ENCODE measurements around the gene KSR1. TPM values are rescaled to one million over a fixed set of nuclear protein-coding genes. Genes with fewer than 3 reads are reported as not detected.
A peak's percentile ranks its signal among the peaks of the same experiment; 100 is the strongest.
"Not testable (repeated sequence)": the region's sequence is repeated elsewhere in the genome, so short reads cannot be mapped to it uniquely, and the experiment has no call there.

The KSR1 gene
- total and polyA plus RNA-seq, 8 donors: 2.7 to 32.1 (median 13.6) TPM

- Histone ChIP-seq H3K4me3 (no peak overlapping the region), H3K9me3 (no peaks in the 10 kb centered on the region), H3K4me1 (peaks cover 0 to 4% (median 0%) of the 10 kb centered on the region in 4 donors), H3K27ac (no peak overlapping the region), H3K36me3 (no peaks in the 10 kb centered on the region), H3K27me3 (no peaks in the 10 kb centered on the region)
- DNase-seq: no peak
- no peak for TF ChIP-seq CTCF (IDR thresholded peaks at IDR 0.05)
- TF ChIP-seq POLR2AphosphoS5 (IDR thresholded peaks at IDR 0.05): no peak
- no peak for TF ChIP-seq POLR2A (IDR thresholded peaks at IDR 0.05)
- TF ChIP-seq EP300 (IDR thresholded peaks at IDR 0.05): no peak
- WGBS, 5 donors: 81 to 96% (median 89%) methylated on average over 6 of the region's 6 CpGs
- intact Hi-C loops (cut with DNase I; ENCODE audit: low total_unique reads): no loop called here
Observed at GRCh38 chr17:27443491-27443890, 12.8 kb upstream of the KSR1 start.

GRCh38 chr17:27445971-27446370, 10.3 kb upstream of the KSR1 start:
- intact Hi-C loops (cut with DNase I; ENCODE audit: low total_unique reads): no loop called here
- no peak overlapping the region for H3K4me3 ChIP-seq

GRCh38 chr17:27446569-27447301, 9.5 kb upstream of the KSR1 start:
- peak in 1 of 2 donors; percentile 43 for DNase-seq
- intact Hi-C loops (cut with DNase I; ENCODE audit: low total_unique reads): no loop called here
- WGBS, 5 donors: 77 to 82% (median 78%) methylated on average over 6 of the region's 6 CpGs
- no peak for TF ChIP-seq POLR2A (IDR thresholded peaks at IDR 0.05)
- no peak for TF ChIP-seq EP300 (IDR thresholded peaks at IDR 0.05)
- TF ChIP-seq POLR2AphosphoS5 (IDR thresholded peaks at IDR 0.05): no peak
- TF ChIP-seq CTCF (IDR thresholded peaks at IDR 0.05): no peak
- Histone ChIP-seq H3K9me3 (no peaks in the 10 kb centered on the region), H3K27me3 (no peaks in the 10 kb centered on the region), H3K27ac (no peak overlapping the region), H3K4me1 (peaks cover 0 to 4% (median 0%) of the 10 kb centered on the region in 4 donors), H3K36me3 (no peaks in the 10 kb centered on the region), H3K4me3 (no peak overlapping the region)

More at GRCh38 chr17:27445971-27446370, 10.3 kb upstream of the KSR1 start:
- Histone ChIP-seq H3K27ac (no peak overlapping the region), H3K4me1 (peaks cover 0 to 4% (median 0%) of the 10 kb centered on the region in 4 donors), H3K36me3 (no peaks in the 10 kb centered on the region), H3K9me3 (no peaks in the 10 kb centered on the region), H3K27me3 (no peaks in the 10 kb centered on the region)
- TF ChIP-seq EP300 (IDR thresholded peaks at IDR 0.05) (no peak), CTCF (IDR thresholded peaks at IDR 0.05) (no peak), POLR2AphosphoS5 (IDR thresholded peaks at IDR 0.05) (no peak), POLR2A (IDR thresholded peaks at IDR 0.05) (no peak)
- 86 to 89% (median 87%) methylated on average over 8 of the region's 8 CpGs for WGBS, 5 donors
- no peak for DNase-seq

GRCh38 chr17:27448534-27448933, 7.7 kb upstream of the KSR1 start:
- H3K36me3 ChIP-seq: not testable (repeated sequence)

GRCh38 chr17:27449541-27449940, 6.7 kb upstream of the KSR1 start:
- 76 to 91% (median 80%) methylated on average over 6 of the region's 6 CpGs for WGBS, 5 donors
- no peak for TF ChIP-seq EP300 (IDR thresholded peaks at IDR 0.05)
- TF ChIP-seq POLR2AphosphoS5 (IDR thresholded peaks at IDR 0.05): no peak
- no peak for TF ChIP-seq POLR2A (IDR thresholded peaks at IDR 0.05)
- TF ChIP-seq CTCF (IDR thresholded peaks at IDR 0.05): no peak
- no peak for DNase-seq
- H3K36me3 ChIP-seq: no peaks in the 10 kb centered on the region
- H3K9me3 ChIP-seq: no peaks in the 10 kb centered on the region
- H3K4me1 ChIP-seq: peaks cover 0 to 4% (median 0%) of the 10 kb centered on the region in 4 donors
- no peaks in the 10 kb centered on the region for H3K27me3 ChIP-seq
- H3K4me3 ChIP-seq: no peak overlapping the region
- intact Hi-C loops (cut with DNase I; ENCODE audit: low total_unique reads): no loop called here
- H3K27ac ChIP-seq: no peak overlapping the region

More at GRCh38 chr17:27448534-27448933, 7.7 kb upstream of the KSR1 start:
- H3K27ac ChIP-seq; H3K9me3 ChIP-seq; H3K4me1 ChIP-seq; DNase-seq; intact Hi-C loops (cut with DNase I; ENCODE audit: low total_unique reads); H3K27me3 ChIP-seq; H3K4me3 ChIP-seq: not testable (repeated sequence)
- 86 to 94% (median 90%) methylated on average over 6 of the region's 6 CpGs for WGBS, 5 donors
